Measurements from ENCODE around the gene ORC2.

ORC2 gene

DNA sequence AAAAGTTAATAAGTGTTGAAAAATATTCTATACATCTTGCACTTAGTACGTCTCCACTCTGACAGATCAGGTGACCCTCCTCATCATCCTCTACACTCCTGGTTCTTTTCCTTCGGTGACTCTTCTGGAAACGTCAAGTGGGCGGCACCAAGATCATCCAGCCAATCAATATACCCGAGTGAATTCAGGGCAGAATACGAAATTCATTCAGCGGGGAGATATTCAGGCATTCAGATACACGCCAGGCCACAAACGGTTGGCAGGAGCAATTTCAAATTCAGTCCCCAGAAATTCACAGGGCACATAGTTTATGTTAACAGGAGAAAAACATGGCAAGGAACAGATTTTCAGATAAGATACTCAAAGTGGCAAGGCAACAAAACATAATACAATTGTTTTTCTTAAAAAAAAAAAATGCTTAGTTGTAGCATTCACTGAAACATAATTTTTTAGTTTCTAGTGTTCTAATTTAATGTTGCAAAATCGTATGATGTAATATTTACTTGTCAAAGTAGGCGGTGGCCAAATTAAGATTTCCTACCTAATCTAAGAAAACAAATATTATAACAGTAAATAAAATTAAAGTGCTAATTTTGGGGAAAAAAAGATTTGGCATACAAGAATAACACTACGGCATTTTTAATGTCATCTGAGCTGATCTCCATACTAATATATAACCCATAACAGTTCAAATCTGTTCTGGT, 103.2 kb downstream of the ORC2 start:
- no peak for DNase-seq

Data from CD4-positive, alpha-beta T cell treated with Interleukin-15 for 1 hour (primary cell).